CD8-positive, alpha-beta memory T cell (primary cell): ENCODE data around the gene TOMT. TPM values are rescaled to one million over a fixed set of nuclear protein-coding genes. Genes with fewer than 3 reads are reported as not detected.

Source experiments
- CTCF ChIA-PET: fragments of 350-600 bp; sonication (Branson Sonifier 250); formaldehyde crosslinking; loops from one replicate; lab custom pipeline; 2021; ENCODE audit warnings: antibody characterized with exemption; lab: Charles Lee
- POLR2A ChIA-PET: fragments of 350-600 bp; sonication (Branson Sonifier 250); formaldehyde crosslinking; loops from one replicate; lab custom pipeline; 2021; ENCODE audit warnings: antibody characterized with exemption; lab: Charles Lee
- DNase-seq, 5 donors: peaks; one replicate each; pipeline versions ENCODE4 v3.0.0 to v3.0.0-alpha.2; 2020 to 2022; ENCODE audit warnings: mixed read lengths in 1 of 5
- H3K27ac ChIP-seq: one replicate; pipeline ENCODE4 v1.7.0; 2013; ENCODE audit warnings: low read depth, mild to moderate bottlenecking, low read length, moderate library complexity
- H3K27me3 ChIP-seq: 2 replicates; pipeline ENCODE4 v1.7.0; 2013; ENCODE audit warnings: low read length, mild to moderate bottlenecking; ENCODE audit not compliant: insufficient read depth, poor library complexity, severe bottlenecking
- H3K36me3 ChIP-seq: 2 replicates; pipeline ENCODE4 v1.7.0; 2013; ENCODE audit warnings: mild to moderate bottlenecking, low read length, moderate library complexity; ENCODE audit not compliant: insufficient read depth
- H3K4me1 ChIP-seq: 2 replicates; pipeline ENCODE4 v1.7.0; 2013; ENCODE audit warnings: mild to moderate bottlenecking, low read length, moderate library complexity; ENCODE audit not compliant: insufficient read depth
- H3K4me3 ChIP-seq: 2 replicates; pipeline ENCODE4 v1.7.0; 2013; ENCODE audit warnings: mild to moderate bottlenecking, low read length
- H3K9me3 ChIP-seq: 2 replicates; pipeline ENCODE4 v1.7.0; 2013; ENCODE audit warnings: mild to moderate bottlenecking, low read length
- H3K27ac Mint-ChIP-seq, 8 donors: one replicate each; pipeline ENCODE4 v1.8.0; 2020 to 2021; ENCODE audit warnings: mixed read lengths in 8 of 8, mild to moderate bottlenecking in 6 of 8, inconsistent platforms in 3 of 8, moderate library complexity in 3 of 8
- H3K27me3 Mint-ChIP-seq, 2 donors: one replicate each; pipeline ENCODE4 v1.8.0; 2020 to 2021; ENCODE audit warnings: mixed read lengths in 2 of 2, mild to moderate bottlenecking in 1 of 2, moderate library complexity in 1 of 2
- H3K36me3 Mint-ChIP-seq, 3 donors: one replicate each; pipeline ENCODE4 v1.8.0; 2020 to 2021; ENCODE audit warnings: mixed read lengths in 3 of 3, inconsistent platforms in 1 of 3, mild to moderate bottlenecking in 1 of 3
- H3K4me1 Mint-ChIP-seq, 3 donors: one replicate each; pipeline ENCODE4 v1.8.0; 2020 to 2021; ENCODE audit warnings: mixed read lengths in 3 of 3, inconsistent platforms in 1 of 3, mild to moderate bottlenecking in 1 of 3
- H3K4me3 Mint-ChIP-seq, 7 donors: one replicate each; pipeline ENCODE4 v1.8.0; 2020 to 2021; ENCODE audit warnings: mixed read lengths in 7 of 7, mild to moderate bottlenecking in 6 of 7, moderate library complexity in 4 of 7, inconsistent platforms in 2 of 7
- H3K9me3 Mint-ChIP-seq, 5 donors: one replicate each; pipeline ENCODE4 v1.8.0; 2020 to 2022; ENCODE audit warnings: mixed read lengths in 5 of 5, mild to moderate bottlenecking in 3 of 5, moderate library complexity in 2 of 5, inconsistent platforms in 1 of 5
- polyA plus RNA-seq: library from polyadenylated mRNA; unstranded; fragments of 300-500 nt; fragmentation: Illumina TruSeq; gene quantifications from one replicate; pipeline ENCODE4 v1.2.3, GENCODE V29; 2021
- total RNA-seq, 2 experiments: library from RNA; stranded (reverse); gene quantifications; one replicate each; pipeline ENCODE4 v1.2.3, GENCODE V29; 2021

Gene TOMT
- total and polyA plus RNA-seq, 3 experiments from 2014 or later = not detected

DNA sequence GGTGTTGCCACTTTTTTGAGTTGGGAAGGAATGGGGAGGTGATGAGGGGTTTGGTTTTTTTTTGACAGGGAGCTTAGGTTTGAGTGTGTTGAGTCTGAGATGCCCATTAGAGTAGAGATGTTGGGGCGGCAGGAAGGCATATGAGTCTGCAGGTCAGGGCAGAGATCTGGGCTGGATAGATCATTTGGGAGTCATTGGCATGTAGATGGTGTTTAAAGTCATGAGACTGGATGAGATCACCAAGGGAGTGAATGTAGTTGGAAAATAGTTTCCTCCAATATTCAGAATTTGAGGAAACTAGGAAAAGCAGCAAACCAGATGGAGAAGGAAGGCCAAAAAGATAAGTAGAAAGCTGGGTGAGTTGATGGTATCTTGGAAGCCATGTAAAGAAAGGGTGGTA lies 8.8 kb downstream of the TOMT start:
- Mint-ChIP-seq H3K4me1 (peaks cover 24 to 25% (median 25%) of the 10 kb centered on the region in 3 donors), H3K4me3 (peak overlapping the region in 1 of 7 donors; percentile 6), H3K36me3 (peaks cover 1 to 18% (median 9%) of the 10 kb centered on the region in 3 donors), H3K27me3 (peaks cover 4 to 27% of the 10 kb centered on the region in 2 donors), H3K9me3 (no peaks in the 10 kb centered on the region), H3K27ac (peak overlapping the region in 3 of 8 donors; percentile 48 to 96 (median 48))
- DNase-seq = no peak
- Histone ChIP-seq H3K36me3 (peaks cover 6% of the 10 kb centered on the region), H3K27ac (no peak overlapping the region), H3K9me3 (no peaks in the 10 kb centered on the region), H3K4me3 (no peak overlapping the region), H3K27me3 (no peaks in the 10 kb centered on the region), H3K4me1 (peaks cover 16% of the 10 kb centered on the region)
- CTCF ChIA-PET = interaction anchor here (0.9 to 2.6 kb wide), 3 partner anchors 23 to 29 kb away, joined by 3 to 7 read pairs (median 3); no protein-coding TSS in a partner anchor
- POLR2A ChIA-PET = no interaction called here

GRCh38 chr11:72116019-72116755 lies 10.5 kb downstream of the TOMT start:
- Histone ChIP-seq H3K27ac (no peak overlapping the region), H3K36me3 (no peaks in the 10 kb centered on the region), H3K4me3 (no peak overlapping the region), H3K9me3 (no peaks in the 10 kb centered on the region), H3K27me3 (no peaks in the 10 kb centered on the region), H3K4me1 (peaks cover 16% of the 10 kb centered on the region)
- H3K27ac Mint-ChIP-seq = no peak overlapping the region
- no peaks in the 10 kb centered on the region for H3K9me3 Mint-ChIP-seq
- POLR2A ChIA-PET = no interaction called here
- peaks cover 8 to 37% of the 10 kb centered on the region in 2 donors for H3K27me3 Mint-ChIP-seq
- CTCF ChIA-PET = no interaction called here
- peaks cover 20 to 22% (median 22%) of the 10 kb centered on the region in 3 donors for H3K4me1 Mint-ChIP-seq
- no peak for DNase-seq
- no peak overlapping the region for H3K4me3 Mint-ChIP-seq
- peaks cover 1 to 6% (median 4%) of the 10 kb centered on the region in 3 donors for H3K36me3 Mint-ChIP-seq

DNA sequence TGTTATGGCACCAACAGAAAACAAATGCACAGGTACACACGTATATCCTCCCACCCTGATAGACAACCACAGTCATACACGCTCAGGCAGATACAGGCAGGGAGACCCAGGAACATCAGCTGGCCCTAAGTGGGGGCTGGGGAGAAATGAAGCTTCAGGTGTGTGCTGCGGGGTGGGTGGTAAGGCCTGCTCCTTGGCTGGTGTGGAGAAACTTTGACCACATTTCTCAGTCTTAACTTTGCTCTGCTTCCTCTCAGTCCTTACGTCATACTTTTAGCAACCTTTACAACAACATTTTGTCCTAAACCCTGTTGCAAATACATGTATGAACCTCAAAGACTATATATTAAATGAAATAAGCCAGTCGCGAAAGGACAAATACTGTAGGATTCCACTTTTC lies 13.5 kb downstream of the TOMT start:
- H3K4me3 ChIP-seq = no peak overlapping the region
- DNase-seq = no peak
- H3K4me1 ChIP-seq = no peaks in the 10 kb centered on the region
- no peaks in the 10 kb centered on the region for H3K27me3 ChIP-seq
- H3K36me3 Mint-ChIP-seq = peaks cover 0 to 4% (median 1%) of the 10 kb centered on the region in 3 donors
- H3K9me3 Mint-ChIP-seq = no peaks in the 10 kb centered on the region
- no peaks in the 10 kb centered on the region for H3K4me1 Mint-ChIP-seq
- H3K36me3 ChIP-seq = no peaks in the 10 kb centered on the region
- POLR2A ChIA-PET = no interaction called here
- no peak overlapping the region for H3K4me3 Mint-ChIP-seq
- peaks cover 8 to 41% of the 10 kb centered on the region in 2 donors for H3K27me3 Mint-ChIP-seq
- H3K9me3 ChIP-seq = no peaks in the 10 kb centered on the region
- H3K27ac Mint-ChIP-seq = no peak overlapping the region
- CTCF ChIA-PET = interaction anchor here (2.1 kb wide), 1 partner anchor 24 kb away, joined by 6 read pairs; no protein-coding TSS in a partner anchor
- no peak overlapping the region for H3K27ac ChIP-seq

GRCh38 chr11:72120930-72121329 lies 15.2 kb downstream of the TOMT start:
- CTCF ChIA-PET = no interaction called here
- POLR2A ChIA-PET = no interaction called here
- H3K4me3 Mint-ChIP-seq = no peak overlapping the region

GRCh38 chr11:72122607-72123006 lies 16.9 kb downstream of the TOMT start:
- ChIA-PET POLR2A (interaction anchor here (0.7 kb wide), 1 partner anchor 45 kb away, joined by 3 read pairs; no protein-coding TSS in a partner anchor), CTCF (interaction anchor here (0.8 to 1.4 kb wide), 3 partner anchors 21 to 97 kb away, joined by 3 read pairs; no protein-coding TSS in a partner anchor)
- no peaks in the 10 kb centered on the region for H3K9me3 ChIP-seq
- H3K27ac ChIP-seq = no peak overlapping the region
- Mint-ChIP-seq H3K27me3 (peaks cover 4 to 38% of the 10 kb centered on the region in 2 donors), H3K36me3 (peaks cover 0 to 1% (median under 1%) of the 10 kb centered on the region in 3 donors), H3K9me3 (peaks cover 0 to 4% (median 2%) of the 10 kb centered on the region in 5 donors), H3K4me1 (no peaks in the 10 kb centered on the region), H3K27ac (peak overlapping the region in 1 of 8 donors; percentile 51), H3K4me3 (no peak overlapping the region)
- DNase-seq = no peak
- no peaks in the 10 kb centered on the region for H3K4me1 ChIP-seq
- no peak overlapping the region for H3K4me3 ChIP-seq
- H3K36me3 ChIP-seq = no peaks in the 10 kb centered on the region
- H3K27me3 ChIP-seq = no peaks in the 10 kb centered on the region

More at GRCh38 chr11:72120930-72121329, 15.2 kb downstream of the TOMT start:
- Mint-ChIP-seq H3K27ac (no peak overlapping the region), H3K36me3 (peaks cover 0 to 1% (median 0%) of the 10 kb centered on the region in 3 donors), H3K9me3 (no peaks in the 10 kb centered on the region), H3K4me1 (no peaks in the 10 kb centered on the region), H3K27me3 (peaks cover 8 to 49% of the 10 kb centered on the region in 2 donors)
- Histone ChIP-seq H3K36me3 (no peaks in the 10 kb centered on the region), H3K27me3 (no peaks in the 10 kb centered on the region), H3K27ac (no peak overlapping the region), H3K9me3 (no peaks in the 10 kb centered on the region), H3K4me1 (no peaks in the 10 kb centered on the region), H3K4me3 (no peak overlapping the region)
- DNase-seq = no peak

- H3K9me3 Mint-ChIP-seq = peaks cover 0 to 7% (median 6%) of the 10 kb centered on the region in 5 donors
- H3K9me3 ChIP-seq = no peaks in the 10 kb centered on the region
- CTCF ChIA-PET = interaction anchor here (0.8 to 1.4 kb wide), 3 partner anchors 20 to 98 kb away, joined by 3 read pairs; no protein-coding TSS in a partner anchor
- H3K36me3 Mint-ChIP-seq = peaks cover 0 to 6% (median 1%) of the 10 kb centered on the region in 3 donors
- H3K4me1 Mint-ChIP-seq = no peaks in the 10 kb centered on the region
- H3K36me3 ChIP-seq = no peaks in the 10 kb centered on the region
- no peaks in the 10 kb centered on the region for H3K27me3 ChIP-seq
- DNase-seq = no peak
- peaks cover 4 to 36% of the 10 kb centered on the region in 2 donors for H3K27me3 Mint-ChIP-seq
- H3K27ac ChIP-seq = no peak overlapping the region
- H3K27ac Mint-ChIP-seq = peak overlapping the region in 1 of 8 donors; percentile 26
- POLR2A ChIA-PET = interaction anchor here (0.7 kb wide), 1 partner anchor 45 kb away, joined by 3 read pairs; no protein-coding TSS in a partner anchor
- no peak overlapping the region for H3K4me3 ChIP-seq
- no peaks in the 10 kb centered on the region for H3K4me1 ChIP-seq
- H3K4me3 Mint-ChIP-seq = no peak overlapping the region
Measured at GRCh38 chr11:72123117-72123653, 17.5 kb downstream of the TOMT start.

GRCh38 chr11:72124046-72124445 lies 18.3 kb downstream of the TOMT start:
- no peaks in the 10 kb centered on the region for H3K4me1 Mint-ChIP-seq
- H3K4me3 ChIP-seq = no peak overlapping the region
- H3K36me3 ChIP-seq = no peaks in the 10 kb centered on the region
- peak overlapping the region in 1 of 8 donors; percentile 26 for H3K27ac Mint-ChIP-seq
- H3K27me3 ChIP-seq = no peaks in the 10 kb centered on the region
- peaks cover 7 to 15% (median 12%) of the 10 kb centered on the region in 5 donors for H3K9me3 Mint-ChIP-seq
- H3K4me3 Mint-ChIP-seq = no peak overlapping the region
- peaks cover 4% of the 10 kb centered on the region for H3K9me3 ChIP-seq
- no peak overlapping the region for H3K27ac ChIP-seq
- ChIA-PET CTCF (no interaction called here), POLR2A (no interaction called here)
- no peak for DNase-seq
- H3K36me3 Mint-ChIP-seq = peaks cover 0 to 15% (median 4%) of the 10 kb centered on the region in 3 donors
- H3K4me1 ChIP-seq = no peaks in the 10 kb centered on the region
- H3K27me3 Mint-ChIP-seq = peaks cover 6 to 33% of the 10 kb centered on the region in 2 donors

DNA sequence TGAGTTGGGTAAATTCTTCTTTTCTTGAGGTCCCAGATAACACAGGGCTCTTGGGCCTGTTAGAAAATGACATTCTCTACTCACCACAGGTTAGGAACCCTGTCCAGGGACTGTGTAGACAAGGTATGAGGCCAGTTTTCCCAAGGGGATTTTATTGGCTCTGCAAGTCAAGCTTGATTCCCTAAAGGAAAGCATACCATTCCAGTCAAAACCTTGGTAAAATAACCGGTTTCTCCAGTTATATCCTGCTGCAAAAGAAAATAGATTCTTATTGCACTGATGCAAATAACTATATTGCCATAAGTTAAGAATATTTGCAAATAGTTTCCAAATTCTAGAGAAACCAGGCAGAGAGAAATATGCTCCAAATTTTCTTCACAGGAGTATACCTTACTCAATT lies 20.2 kb downstream of the TOMT start:
- Mint-ChIP-seq H3K4me3 (no peak overlapping the region), H3K27ac (no peak overlapping the region), H3K4me1 (no peaks in the 10 kb centered on the region), H3K27me3 (peaks cover 6 to 24% of the 10 kb centered on the region in 2 donors), H3K9me3 (peaks cover 9 to 18% (median 15%) of the 10 kb centered on the region in 5 donors), H3K36me3 (peaks cover 0 to 18% (median 4%) of the 10 kb centered on the region in 3 donors)
- CTCF ChIA-PET = no interaction called here
- no peak overlapping the region for H3K27ac ChIP-seq
- no peak for DNase-seq
- peaks cover 4% of the 10 kb centered on the region for H3K9me3 ChIP-seq
- no peaks in the 10 kb centered on the region for H3K36me3 ChIP-seq
- H3K4me1 ChIP-seq = no peaks in the 10 kb centered on the region
- POLR2A ChIA-PET = no interaction called here
- no peak overlapping the region for H3K4me3 ChIP-seq
- no peaks in the 10 kb centered on the region for H3K27me3 ChIP-seq
